GM18867 (cell line): ENCODE measurements around the gene RNF7.
"Not testable (repeated sequence)": the region's sequence is repeated elsewhere in the genome, so short reads cannot be mapped to it uniquely, and the experiment has no call there.

Experiments
- ATAC-seq: cut with Tn5 transposase; IDR thresholded peaks from one replicate; pipeline ENCODE4 v1.9.1; 2021; ENCODE audit warnings: mild to moderate bottlenecking, moderate library complexity; ENCODE audit not compliant: unreplicated experiment

RNF7 gene

DNA sequence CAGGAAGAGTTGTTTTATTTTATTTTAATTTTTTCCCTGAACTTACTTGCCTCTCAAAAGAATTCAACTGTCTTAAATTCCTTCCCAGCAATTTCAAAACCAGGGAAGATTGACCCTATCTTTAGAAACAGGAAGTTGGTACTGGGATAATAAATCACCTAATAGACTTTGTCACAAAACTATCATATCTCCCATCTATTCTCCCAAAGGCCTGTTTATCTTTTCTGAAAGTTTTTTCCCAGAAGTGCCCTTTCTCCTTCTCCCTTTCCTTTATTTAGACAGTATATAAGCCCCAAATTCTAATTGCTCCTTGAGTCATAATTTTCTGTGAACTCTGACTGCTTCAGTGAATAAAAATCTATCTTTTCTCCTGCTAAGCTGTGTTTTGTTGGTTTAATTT, 2.9 kb upstream of the RNF7 start:
- no peak for ATAC-seq

DNA sequence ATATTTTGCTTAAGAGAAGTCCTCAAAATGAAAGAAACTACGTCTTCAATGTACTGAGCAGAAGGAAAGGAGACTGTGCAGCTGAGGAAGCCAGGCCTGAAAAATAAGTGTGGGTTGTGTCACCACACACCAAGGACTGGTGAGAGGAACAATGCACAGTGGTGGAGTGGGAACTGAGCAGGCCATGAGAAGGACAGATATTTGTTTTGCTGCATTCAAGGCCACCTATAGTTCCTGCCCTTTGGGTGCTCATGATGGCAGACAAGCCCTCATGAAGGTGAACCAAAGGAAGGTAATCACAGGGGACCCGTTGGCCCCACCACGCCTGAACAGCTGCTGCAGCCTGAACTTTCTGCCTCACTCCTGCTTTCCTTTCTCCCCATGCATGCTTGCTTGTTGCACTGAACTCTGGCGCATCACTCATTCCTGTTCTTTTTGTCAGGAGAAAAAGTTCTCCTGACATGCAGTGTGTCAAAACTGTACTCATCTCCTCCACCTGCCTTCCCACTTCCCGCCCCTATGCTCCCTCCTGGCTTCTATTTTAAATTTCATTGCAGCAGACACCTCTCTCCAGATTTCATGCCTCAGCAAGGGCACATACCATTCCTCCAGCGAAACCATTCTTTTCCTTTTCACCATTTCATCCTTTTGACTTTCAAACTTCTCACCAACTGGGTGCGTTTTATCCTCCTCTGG, 2.2 kb upstream of the RNF7 start:
- ATAC-seq = no peak

GRCh38 chr3:141737093-141737492, 1.0 kb upstream of the RNF7 start:
- no peak for ATAC-seq

GRCh38 chr3:141737678-141738021, 448 bp upstream of the RNF7 start:
- ATAC-seq = no peak

- no peak for ATAC-seq
Measured at GRCh38 chr3:141738891-141739363, 829 bp downstream of the RNF7 start.

GRCh38 chr3:141739731-141740130, 1.6 kb downstream of the RNF7 start:
- no peak for ATAC-seq

GRCh38 chr3:141740349-141740748, 2.3 kb downstream of the RNF7 start:
- ATAC-seq = no peak

- no peak for ATAC-seq
Measured at GRCh38 chr3:141743305-141743704, 5.2 kb downstream of the RNF7 start.

DNA sequence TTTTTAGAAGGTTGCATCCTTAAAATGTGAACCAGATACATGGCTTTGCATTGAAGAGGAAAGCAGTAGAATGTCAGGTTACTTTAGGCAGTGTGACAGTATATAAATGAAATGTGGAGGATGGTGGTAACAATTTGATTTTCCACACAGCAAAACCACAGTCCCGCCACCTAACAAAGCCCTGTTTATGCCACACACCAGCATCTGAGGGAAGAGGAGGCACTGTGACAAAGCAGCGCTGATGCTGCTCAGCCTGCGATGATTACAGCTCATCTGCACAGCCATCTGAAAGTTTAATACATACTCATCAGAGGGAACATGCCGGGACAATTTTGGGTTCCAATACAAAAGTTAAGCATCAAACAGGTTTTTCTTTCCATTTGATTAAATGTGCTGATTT, 8.9 kb downstream of the RNF7 start:
- no peak for ATAC-seq

- ATAC-seq = no peak
Measured at GRCh38 chr3:141753399-141753798, 15.3 kb downstream of the RNF7 start.

DNA sequence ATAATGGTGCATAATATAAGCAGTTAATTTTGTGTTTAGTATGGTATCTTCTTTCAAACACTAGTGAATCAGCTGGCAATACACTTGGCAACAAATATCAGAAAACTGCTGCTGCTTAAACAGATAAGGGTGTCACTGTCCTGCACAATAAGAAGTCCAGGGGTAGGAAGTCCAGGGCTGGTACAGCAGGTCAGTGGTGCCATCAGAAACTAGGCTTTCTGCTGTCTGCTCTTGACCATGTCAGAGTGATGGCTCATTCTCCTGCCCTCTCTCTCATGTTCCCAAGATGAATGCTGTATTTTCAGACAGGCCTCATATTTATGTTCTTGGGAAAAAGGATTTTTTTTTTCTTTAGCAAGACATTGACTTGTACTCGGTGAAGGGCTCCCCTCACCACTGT, 15.9 kb downstream of the RNF7 start:
- no peak for ATAC-seq

DNA sequence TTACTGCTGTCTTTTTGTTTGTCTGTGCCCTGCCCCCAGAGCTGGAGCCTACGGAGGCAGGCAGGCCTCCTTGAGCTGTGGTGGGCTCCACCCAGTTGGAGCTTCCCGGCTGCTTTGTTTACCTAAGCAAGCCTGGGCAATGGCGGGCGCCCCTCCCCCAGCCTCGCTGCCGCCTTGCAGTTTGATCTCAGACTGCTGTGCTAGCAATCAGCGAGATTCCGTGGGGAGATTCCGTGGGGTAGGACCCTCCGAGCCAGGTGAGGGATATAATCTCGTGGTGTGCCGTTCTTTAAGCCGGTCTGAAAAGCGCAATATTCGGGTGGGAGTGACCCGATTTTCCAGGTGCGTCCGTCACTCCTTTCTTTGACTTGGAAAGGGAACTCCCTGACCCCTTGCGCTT, 24.5 kb downstream of the RNF7 start:
- not testable (repeated sequence) for ATAC-seq

GRCh38 chr3:141763088-141763750, 25.1 kb downstream of the RNF7 start, which contains the start of gene GRK7:
TSS of gene GRK7 (plus strand) at chr3:141763408. CDS start at chr3:141778285, 14,877 bp downstream.
- no peak for ATAC-seq

- no peak for ATAC-seq
Measured at GRCh38 chr3:141764045-141764444, 25.9 kb downstream of the RNF7 start.

DNA sequence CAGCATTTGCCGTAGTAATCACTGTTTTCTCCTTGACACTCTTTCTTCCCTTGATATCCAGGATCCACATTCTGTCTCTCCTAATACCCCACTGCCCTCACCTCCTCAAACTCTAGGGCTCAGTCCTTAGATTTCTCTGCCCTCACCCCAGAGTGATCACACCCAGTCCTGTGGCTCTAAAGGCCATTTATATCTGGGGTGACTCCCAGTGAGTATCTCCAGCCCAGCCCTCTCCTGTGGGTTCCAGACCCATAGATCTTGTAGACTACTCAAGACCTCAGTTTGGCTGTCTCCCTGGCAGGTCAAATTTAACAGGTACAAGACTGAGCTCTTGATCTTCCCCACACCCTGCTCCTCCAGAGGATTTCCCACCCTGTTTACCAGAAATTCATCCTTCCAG, 26.4 kb downstream of the RNF7 start:
- no peak for ATAC-seq

DNA sequence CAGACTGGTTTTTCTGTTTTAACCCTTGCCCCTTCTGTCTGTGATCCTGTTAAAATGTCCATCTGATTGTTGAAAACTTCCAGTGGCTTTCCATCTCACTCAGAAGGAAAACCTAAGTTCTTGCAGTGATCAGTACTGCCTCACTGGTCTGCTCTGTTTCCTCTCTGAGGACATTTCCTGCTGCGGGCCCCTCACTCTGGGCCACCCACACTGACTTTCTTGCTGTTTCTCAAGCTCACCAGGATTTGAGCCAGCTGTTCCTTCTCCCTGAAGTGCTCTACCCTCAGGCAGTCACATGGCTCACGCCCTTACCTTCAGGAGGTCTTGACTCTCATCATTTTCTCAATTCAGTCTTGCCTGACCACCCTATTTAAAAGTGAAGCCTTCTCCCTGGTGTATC, 26.9 kb downstream of the RNF7 start:
- ATAC-seq = no peak

GRCh38 chr3:141767066-141767465, 29.0 kb downstream of the RNF7 start:
- ATAC-seq = no peak

- ATAC-seq = no peak
Measured at GRCh38 chr3:141769221-141769894, 31.3 kb downstream of the RNF7 start.

DNA sequence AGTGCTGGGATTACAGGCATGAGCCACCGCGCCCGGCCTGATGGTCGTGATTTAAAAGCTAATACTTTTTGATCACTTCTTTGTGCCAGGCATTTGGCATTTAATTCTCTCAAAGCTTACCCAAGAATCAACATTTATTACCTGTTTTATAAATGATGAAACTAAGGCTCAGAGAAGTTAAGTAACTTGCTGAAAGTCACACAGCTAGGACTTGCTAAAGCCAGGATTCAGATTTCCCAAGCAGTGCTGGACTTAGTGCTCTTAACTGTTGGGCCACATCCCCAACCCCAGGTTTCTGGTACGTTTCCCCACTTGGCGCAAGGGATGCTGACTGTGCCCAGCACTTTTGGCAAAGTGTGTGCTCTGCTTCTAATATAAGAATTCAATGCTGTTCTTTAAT, 35.6 kb downstream of the RNF7 start:
- ATAC-seq = no peak

- no peak for ATAC-seq
Measured at GRCh38 chr3:141776376-141776775, 38.3 kb downstream of the RNF7 start.

GRCh38 chr3:141776885-141777284, 38.8 kb downstream of the RNF7 start:
- no peak for ATAC-seq
